MG63 (cell line): ENCODE measurements around the gene IRF3. TPM values are rescaled to one million over a fixed set of nuclear protein-coding genes. Genes with fewer than 3 reads are reported as not detected.
"Not testable (repeated sequence)": the region's sequence is repeated elsewhere in the genome, so short reads cannot be mapped to it uniquely, and the experiment has no call there.

Source experiments
- DNase-seq: peaks from one replicate; pipeline ENCODE4 v3.0.0-alpha.2; 2020
- H3K27me3 ChIP-seq: fragments of 250-450 bp; sonication (Bioruptor Pico); 2 replicates; pipeline ENCODE4 v1.5.1; 2020; ENCODE audit warnings: mild to moderate bottlenecking, moderate library complexity
- H3K36me3 ChIP-seq: fragments of 250-450 bp; sonication (Bioruptor Pico); 2 replicates; pipeline ENCODE4 v1.5.1; 2020; ENCODE audit warnings: mild to moderate bottlenecking, moderate library complexity
- H3K4me3 ChIP-seq: fragments of 250-450 bp; sonication (Bioruptor Pico); 2 replicates; pipeline ENCODE4 v1.5.1; 2020; ENCODE audit warnings: mild to moderate bottlenecking, moderate library complexity
- H3K9me3 ChIP-seq: fragments of 250-450 bp; sonication (Bioruptor Pico); 2 replicates; pipeline ENCODE4 v1.5.1; 2020; ENCODE audit warnings: mild to moderate bottlenecking, moderate library complexity
- total RNA-seq: library from RNA; depleted of rRNA; stranded (reverse); fragments of >200 nt; shearing (Covaris generic); gene quantifications from 2 replicates; pipeline ENCODE4 v1.2.3, GENCODE V29; 2014; ENCODE audit warnings: low replicate concordance

Gene IRF3
- total RNA-seq, 1 experiment from 2014 or later = 104 TPM

GRCh38 chr19:49640113-49640898 is 25.4 kb downstream of the IRF3 start, which contains the start of gene RRAS:
Gene RRAS, minus strand, starts transcription at chr19:49640143. Its CDS starts 45 bp downstream, at chr19:49640098.
- no peaks in the 10 kb centered on the region for H3K9me3 ChIP-seq
- peaks cover 19% of the 10 kb centered on the region for H3K36me3 ChIP-seq
- no peaks in the 10 kb centered on the region for H3K27me3 ChIP-seq
- H3K4me3 ChIP-seq = peak within 1 kb of the TSS; percentile 98
- peak; percentile 100 for DNase-seq

- H3K27me3 ChIP-seq = no peaks in the 10 kb centered on the region
- H3K9me3 ChIP-seq = no peaks in the 10 kb centered on the region
- peaks cover 19% of the 10 kb centered on the region for H3K36me3 ChIP-seq
- no peak for DNase-seq
- H3K4me3 ChIP-seq = peak overlapping the region; percentile 58
These were observed 26.1 kb downstream of the IRF3 start for GRCh38 chr19:49639401-49640112.

DNA sequence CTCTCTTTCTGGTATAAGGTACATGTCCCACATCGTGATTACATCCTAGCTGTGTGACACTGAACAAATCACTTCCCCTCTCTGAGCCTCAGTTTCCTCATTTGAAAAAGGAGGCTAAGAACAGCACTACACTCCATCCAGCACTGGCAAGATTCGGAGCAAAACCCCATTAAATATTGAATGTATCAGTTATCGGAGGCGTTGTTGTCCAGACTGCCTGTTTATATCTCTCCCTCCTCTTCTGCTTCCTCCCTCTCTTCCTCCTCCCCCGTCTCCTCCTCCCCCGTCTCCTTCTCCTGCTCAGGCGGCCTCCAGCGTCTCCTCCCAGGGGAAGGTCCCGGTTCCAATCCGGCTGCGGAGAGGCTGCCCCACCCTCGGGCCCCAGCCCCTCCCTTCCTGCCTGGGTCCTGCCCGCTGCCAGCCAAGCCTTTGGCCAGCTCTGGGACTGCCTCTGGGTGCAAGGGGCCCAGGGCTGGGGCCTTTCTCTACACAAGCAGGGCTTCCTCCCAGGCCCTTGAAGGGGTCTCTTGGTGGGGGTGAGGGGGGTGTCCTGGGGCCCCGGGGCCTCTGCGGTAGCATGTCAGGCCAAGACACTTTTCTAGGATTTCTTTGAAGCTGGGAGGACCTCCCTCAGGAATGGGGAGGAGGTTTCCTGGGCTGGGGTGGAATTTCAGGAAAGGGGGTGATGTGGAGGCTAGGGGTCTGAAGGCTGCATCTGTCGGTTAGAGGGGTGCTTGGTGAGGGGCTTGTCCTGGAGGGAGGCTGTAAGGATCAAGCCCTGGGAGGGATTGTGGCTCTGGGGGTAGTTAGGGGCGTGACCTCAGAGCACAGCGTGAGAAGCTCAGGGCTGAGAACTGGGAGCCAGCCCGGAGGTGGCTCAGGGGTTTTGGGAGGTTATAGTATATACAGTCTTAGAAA is 27.6 kb downstream of the IRF3 start:
- peak; percentile 95 for DNase-seq
- H3K27me3 ChIP-seq = no peaks in the 10 kb centered on the region
- no peaks in the 10 kb centered on the region for H3K9me3 ChIP-seq
- H3K4me3 ChIP-seq = peak overlapping the region; percentile 31
- peaks cover 7% of the 10 kb centered on the region; the same call in 1 of the 2 replicates for H3K36me3 ChIP-seq

DNA sequence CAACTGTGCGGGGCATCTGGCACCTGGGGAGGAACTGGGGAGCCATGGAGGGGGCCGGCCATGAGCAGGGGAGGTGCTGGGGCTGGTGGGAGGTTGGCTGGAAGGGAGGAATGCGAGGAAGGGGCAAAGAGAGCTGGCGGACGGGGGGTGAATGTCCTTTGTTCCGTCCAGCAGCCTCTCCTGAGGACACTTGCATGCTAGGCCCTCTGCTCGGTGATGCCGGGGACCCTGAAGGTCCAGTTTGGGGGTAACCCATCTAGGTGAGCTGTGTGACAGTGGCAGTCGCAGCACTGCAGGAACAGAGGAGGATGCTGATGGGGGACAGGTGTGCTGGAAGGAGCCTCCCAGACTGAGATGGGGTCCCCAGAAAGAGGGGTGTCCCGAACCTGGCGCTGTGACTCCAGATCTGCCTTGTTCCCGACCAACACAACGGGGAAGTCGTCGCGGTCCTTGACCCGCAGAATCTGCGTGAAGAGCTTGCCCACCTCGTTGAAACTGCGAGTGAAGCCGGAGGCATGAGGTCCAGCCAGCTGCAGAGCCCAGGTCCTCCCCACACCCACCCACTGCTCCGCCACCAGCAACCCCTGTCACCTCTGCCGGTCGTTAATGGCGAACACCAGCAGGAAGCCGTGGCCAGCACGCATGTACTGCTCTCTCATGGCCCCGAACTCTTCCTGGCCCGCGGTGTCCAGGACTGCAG is 29.3 kb downstream of the IRF3 start:
- H3K27me3 ChIP-seq = no peaks in the 10 kb centered on the region
- no peaks in the 10 kb centered on the region for H3K9me3 ChIP-seq
- H3K4me3 ChIP-seq = no peak overlapping the region
- DNase-seq = no peak
- H3K36me3 ChIP-seq = peaks cover 7% of the 10 kb centered on the region; the same call in 1 of the 2 replicates

DNA sequence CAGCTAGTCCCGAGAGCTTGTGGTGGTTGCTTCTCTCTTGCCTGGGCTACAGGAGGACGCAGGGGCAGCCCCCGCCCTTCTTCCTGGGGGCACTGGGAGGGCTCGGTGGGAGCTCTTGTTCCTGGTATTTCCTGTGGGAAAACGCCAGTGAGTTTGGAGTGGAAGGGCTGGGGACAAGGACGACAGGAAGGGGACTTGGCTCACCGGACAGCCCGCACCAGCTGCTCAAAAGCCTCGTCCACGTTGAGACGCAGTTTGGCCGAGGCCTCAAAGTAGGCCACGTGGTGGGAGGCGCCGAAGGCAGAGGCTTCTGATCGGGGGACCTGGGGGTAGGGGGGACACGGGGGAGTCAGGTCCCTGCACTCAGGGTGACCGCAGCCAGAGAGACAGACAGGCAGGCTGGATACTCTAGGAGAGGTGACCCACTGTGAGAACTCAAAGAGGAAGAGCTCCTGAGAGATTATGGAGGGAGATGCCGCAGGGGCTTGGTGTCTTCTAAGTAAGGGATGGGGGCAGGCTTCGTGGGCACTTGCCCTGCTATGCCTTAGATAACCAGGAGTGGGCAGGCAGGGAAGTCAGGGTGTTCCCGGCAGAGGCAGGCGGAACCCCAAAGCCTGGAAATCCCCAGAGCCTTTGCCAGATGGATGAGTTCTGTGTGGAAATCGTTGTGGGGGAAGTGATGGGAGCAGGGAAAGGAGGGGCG is 30.0 kb downstream of the IRF3 start:
- no peak overlapping the region for H3K4me3 ChIP-seq
- no peak for DNase-seq
- no peaks in the 10 kb centered on the region for H3K27me3 ChIP-seq
- no peaks in the 10 kb centered on the region for H3K9me3 ChIP-seq
- H3K36me3 ChIP-seq = peaks cover 7% of the 10 kb centered on the region; the same call in 1 of the 2 replicates

DNA sequence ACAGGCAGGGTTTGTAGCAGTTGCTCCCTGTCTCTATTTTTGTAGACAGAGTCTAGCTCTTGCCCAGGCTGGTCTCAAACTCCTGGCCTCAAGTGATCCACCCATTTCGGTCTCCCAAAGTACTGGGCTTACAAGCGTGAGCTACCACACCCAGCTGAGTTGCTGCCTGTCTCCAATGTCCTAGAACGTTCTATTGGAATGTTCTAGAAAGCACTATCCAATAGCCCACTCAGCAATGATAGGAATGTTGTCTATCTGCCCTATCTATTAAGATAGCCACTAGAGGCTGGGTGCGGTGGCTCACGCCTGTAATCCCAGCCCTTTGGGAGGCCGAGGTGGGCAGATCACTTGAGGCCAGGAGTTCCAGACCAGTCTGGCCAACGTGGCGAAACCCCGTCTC is 32.4 kb downstream of the IRF3 start:
- not testable (repeated sequence) for H3K4me3 ChIP-seq, H3K27me3 ChIP-seq, H3K9me3 ChIP-seq, DNase-seq
- H3K36me3 ChIP-seq = peaks cover 11% of the 10 kb centered on the region; the same call in 1 of the 2 replicates

DNA sequence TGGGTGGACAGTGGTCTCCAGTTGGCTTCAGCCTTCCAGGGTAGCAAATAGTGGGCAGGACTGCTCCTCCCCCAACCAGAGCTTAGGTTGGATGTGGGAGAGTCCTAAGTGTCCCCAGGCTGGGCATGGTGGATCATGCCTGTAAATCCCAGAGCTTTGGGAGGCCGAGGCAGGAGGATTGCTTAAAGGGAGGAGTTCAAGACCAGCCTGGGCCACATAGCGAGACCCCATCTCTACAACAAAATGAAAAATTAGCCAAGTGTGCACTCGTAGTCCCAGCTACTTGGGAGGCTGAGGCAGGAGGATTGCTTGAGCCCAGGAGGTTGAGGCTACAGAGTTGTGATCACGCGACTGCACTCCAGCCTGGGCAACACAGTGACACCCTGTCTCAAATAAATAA is 33.1 kb downstream of the IRF3 start:
- DNase-seq = no peak
- Histone ChIP-seq H3K27me3 (no peaks in the 10 kb centered on the region), H3K36me3 (peaks cover 16% of the 10 kb centered on the region), H3K4me3 (no peak overlapping the region), H3K9me3 (no peaks in the 10 kb centered on the region)

DNA sequence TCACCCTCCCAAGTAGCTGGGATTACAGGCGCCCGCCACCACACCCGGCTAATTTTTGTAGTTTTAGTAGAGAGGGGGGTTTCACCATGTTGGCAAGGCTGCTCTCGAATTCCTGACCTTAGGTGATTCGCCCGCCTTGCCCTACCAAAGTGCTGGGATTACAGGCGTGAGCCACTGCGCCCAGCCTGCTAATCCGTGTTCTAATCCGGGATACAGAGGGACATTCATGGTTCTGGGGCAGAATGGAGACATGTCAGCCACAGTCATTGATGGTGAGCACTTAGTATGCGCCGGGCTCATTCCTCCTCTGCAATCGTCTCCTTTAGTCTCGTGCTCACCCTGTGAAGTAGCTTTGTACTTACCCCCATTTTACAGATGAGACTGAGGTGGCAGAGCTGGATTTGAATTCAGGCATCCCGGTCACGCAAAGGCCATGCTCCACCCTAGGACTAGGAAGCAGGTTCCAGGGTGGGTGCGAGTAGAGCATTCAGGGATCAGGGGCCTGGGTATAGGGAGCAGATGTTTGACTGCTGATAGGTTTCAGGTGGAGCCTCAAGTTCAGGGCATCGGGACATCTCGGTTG is 34.0 kb downstream of the IRF3 start:
- H3K36me3 ChIP-seq = peaks cover 23% of the 10 kb centered on the region
- H3K9me3 ChIP-seq = no peaks in the 10 kb centered on the region
- H3K27me3 ChIP-seq = no peaks in the 10 kb centered on the region
- no peak for DNase-seq
- H3K4me3 ChIP-seq = no peak overlapping the region

- H3K36me3 ChIP-seq = peaks cover 28% of the 10 kb centered on the region
- H3K27me3 ChIP-seq = no peaks in the 10 kb centered on the region
- no peak overlapping the region for H3K4me3 ChIP-seq
- H3K9me3 ChIP-seq = no peaks in the 10 kb centered on the region
- no peak for DNase-seq
These were observed 34.6 kb downstream of the IRF3 start for GRCh38 chr19:49631014-49631588.

DNA sequence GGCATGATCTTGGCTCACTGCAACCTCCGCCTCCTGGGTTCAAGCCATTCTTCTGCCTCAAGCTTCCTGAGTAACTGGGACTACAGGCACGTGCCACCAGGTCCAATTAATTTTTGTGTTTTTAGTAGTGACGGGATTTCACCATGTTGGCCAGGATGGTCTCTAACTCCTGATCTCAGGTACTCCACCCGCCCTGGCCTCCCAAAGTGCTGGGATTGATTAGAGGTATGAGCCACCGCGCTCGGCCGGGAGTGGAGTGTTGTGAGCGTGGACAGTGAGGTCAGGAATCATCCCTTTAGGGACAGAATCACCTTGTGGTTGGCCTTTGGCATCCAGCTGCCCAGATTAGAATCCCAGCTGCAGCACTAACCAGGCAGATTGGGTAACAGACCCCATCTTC is 36.0 kb downstream of the IRF3 start:
- Histone ChIP-seq H3K27me3 (no peaks in the 10 kb centered on the region), H3K9me3 (no peaks in the 10 kb centered on the region), H3K36me3 (peaks cover 22% of the 10 kb centered on the region), H3K4me3 (no peak overlapping the region)
- DNase-seq = no peak

GRCh38 chr19:49626226-49626625 is 39.4 kb downstream of the IRF3 start:
- H3K9me3 ChIP-seq = no peaks in the 10 kb centered on the region
- H3K36me3 ChIP-seq = peaks cover 37% of the 10 kb centered on the region
- no peak overlapping the region for H3K4me3 ChIP-seq
- DNase-seq = no peak
- no peaks in the 10 kb centered on the region for H3K27me3 ChIP-seq

GRCh38 chr19:49624967-49625910 is 40.4 kb downstream of the IRF3 start:
- no peak overlapping the region for H3K4me3 ChIP-seq
- H3K36me3 ChIP-seq = peaks cover 39% of the 10 kb centered on the region
- no peak for DNase-seq
- H3K27me3 ChIP-seq = no peaks in the 10 kb centered on the region
- H3K9me3 ChIP-seq = no peaks in the 10 kb centered on the region

GRCh38 chr19:49617860-49618259 is 47.8 kb downstream of the IRF3 start:
- H3K36me3 ChIP-seq = peaks cover 72% of the 10 kb centered on the region
- DNase-seq, H3K27me3 ChIP-seq, H3K9me3 ChIP-seq, H3K4me3 ChIP-seq: not testable (repeated sequence)

GRCh38 chr19:49616945-49617344 is 48.7 kb downstream of the IRF3 start:
- Histone ChIP-seq H3K36me3 (peaks cover 75% of the 10 kb centered on the region), H3K27me3 (no peaks in the 10 kb centered on the region)

More at GRCh38 chr19:49616945-49617344, 48.7 kb downstream of the IRF3 start:
- no peak for DNase-seq
- Histone ChIP-seq H3K9me3 (no peaks in the 10 kb centered on the region), H3K4me3 (no peak overlapping the region)
